ENCODE measurements around the gene EMC8.

DNA sequence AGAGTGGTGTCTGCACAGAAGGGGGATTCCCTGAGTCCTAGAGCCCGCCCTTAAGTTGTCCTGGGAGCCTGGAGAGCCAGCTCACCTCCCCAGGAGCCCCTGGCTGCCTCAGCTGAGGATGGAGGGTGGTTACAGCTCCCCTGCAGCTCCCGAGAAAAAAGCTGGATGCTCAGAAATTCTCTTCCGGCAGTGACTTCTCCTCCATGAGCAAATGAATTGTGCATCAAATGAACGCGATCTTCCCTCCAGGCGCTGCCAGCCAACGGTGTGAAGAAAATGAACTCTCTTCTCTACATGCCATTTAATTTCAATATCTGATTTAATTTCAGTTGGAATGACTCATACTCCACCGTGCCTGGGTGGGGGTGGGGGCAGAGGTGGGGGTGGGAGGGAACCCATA is 34.1 kb downstream of the EMC8 start:
- TF ChIP-seq, protein P1, sequence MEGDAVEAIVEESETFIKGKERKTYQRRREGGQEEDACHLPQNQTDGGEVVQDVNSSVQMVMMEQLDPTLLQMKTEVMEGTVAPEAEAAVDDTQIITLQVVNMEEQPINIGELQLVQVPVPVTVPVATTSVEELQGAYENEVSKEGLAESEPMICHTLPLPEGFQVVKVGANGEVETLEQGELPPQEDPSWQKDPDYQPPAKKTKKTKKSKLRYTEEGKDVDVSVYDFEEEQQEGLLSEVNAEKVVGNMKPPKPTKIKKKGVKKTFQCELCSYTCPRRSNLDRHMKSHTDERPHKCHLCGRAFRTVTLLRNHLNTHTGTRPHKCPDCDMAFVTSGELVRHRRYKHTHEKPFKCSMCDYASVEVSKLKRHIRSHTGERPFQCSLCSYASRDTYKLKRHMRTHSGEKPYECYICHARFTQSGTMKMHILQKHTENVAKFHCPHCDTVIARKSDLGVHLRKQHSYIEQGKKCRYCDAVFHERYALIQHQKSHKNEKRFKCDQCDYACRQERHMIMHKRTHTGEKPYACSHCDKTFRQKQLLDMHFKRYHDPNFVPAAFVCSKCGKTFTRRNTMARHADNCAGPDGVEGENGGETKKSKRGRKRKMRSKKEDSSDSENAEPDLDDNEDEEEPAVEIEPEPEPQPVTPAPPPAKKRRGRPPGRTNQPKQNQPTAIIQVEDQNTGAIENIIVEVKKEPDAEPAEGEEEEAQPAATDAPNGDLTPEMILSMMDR (IDR thresholded peaks at IDR 0.05 in 2 of 3, conservative IDR thresholded peaks at IDR 0.05 in 1 of 3; ENCODE audit: borderline replicate concordance in 1 of 3, insufficient read depth in 1 of 3, low read depth in 2 of 3, low read length in 2 of 3), result no peak
- no peak for TF ChIP-seq SP1 (IDR thresholded peaks at IDR 0.05; ENCODE audit: low read depth)
- no peak for TF ChIP-seq RAD21 (IDR thresholded peaks at IDR 0.05; ENCODE audit: low read depth)
- TF ChIP-seq, protein P2, sequence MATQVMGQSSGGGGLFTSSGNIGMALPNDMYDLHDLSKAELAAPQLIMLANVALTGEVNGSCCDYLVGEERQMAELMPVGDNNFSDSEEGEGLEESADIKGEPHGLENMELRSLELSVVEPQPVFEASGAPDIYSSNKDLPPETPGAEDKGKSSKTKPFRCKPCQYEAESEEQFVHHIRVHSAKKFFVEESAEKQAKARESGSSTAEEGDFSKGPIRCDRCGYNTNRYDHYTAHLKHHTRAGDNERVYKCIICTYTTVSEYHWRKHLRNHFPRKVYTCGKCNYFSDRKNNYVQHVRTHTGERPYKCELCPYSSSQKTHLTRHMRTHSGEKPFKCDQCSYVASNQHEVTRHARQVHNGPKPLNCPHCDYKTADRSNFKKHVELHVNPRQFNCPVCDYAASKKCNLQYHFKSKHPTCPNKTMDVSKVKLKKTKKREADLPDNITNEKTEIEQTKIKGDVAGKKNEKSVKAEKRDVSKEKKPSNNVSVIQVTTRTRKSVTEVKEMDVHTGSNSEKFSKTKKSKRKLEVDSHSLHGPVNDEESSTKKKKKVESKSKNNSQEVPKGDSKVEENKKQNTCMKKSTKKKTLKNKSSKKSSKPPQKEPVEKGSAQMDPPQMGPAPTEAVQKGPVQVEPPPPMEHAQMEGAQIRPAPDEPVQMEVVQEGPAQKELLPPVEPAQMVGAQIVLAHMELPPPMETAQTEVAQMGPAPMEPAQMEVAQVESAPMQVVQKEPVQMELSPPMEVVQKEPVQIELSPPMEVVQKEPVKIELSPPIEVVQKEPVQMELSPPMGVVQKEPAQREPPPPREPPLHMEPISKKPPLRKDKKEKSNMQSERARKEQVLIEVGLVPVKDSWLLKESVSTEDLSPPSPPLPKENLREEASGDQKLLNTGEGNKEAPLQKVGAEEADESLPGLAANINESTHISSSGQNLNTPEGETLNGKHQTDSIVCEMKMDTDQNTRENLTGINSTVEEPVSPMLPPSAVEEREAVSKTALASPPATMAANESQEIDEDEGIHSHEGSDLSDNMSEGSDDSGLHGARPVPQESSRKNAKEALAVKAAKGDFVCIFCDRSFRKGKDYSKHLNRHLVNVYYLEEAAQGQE (IDR thresholded peaks at IDR 0.05; ENCODE audit: low read depth), result no peak
- TF ChIP-seq EGR1 (IDR thresholded peaks at IDR 0.05; ENCODE audit: low read depth), result no peak
- TF ChIP-seq ZFX (IDR thresholded peaks at IDR 0.05), result no peak
- TF ChIP-seq POLR2AphosphoS5 (IDR thresholded peaks at IDR 0.05; ENCODE audit: low read depth, low read length), result no peak
- no peak for TF ChIP-seq SRF (IDR thresholded peaks at IDR 0.05; ENCODE audit: low read depth)
- TF ChIP-seq, protein P3, sequence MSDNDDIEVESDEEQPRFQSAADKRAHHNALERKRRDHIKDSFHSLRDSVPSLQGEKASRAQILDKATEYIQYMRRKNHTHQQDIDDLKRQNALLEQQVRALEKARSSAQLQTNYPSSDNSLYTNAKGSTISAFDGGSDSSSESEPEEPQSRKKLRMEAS (IDR thresholded peaks at IDR 0.05), result no peak
- no peak for TF ChIP-seq YY1 (IDR thresholded peaks at IDR 0.05; ENCODE audit: extremely low read depth, insufficient replicate concordance, low read depth, low read length)
- TF ChIP-seq, protein P4, sequence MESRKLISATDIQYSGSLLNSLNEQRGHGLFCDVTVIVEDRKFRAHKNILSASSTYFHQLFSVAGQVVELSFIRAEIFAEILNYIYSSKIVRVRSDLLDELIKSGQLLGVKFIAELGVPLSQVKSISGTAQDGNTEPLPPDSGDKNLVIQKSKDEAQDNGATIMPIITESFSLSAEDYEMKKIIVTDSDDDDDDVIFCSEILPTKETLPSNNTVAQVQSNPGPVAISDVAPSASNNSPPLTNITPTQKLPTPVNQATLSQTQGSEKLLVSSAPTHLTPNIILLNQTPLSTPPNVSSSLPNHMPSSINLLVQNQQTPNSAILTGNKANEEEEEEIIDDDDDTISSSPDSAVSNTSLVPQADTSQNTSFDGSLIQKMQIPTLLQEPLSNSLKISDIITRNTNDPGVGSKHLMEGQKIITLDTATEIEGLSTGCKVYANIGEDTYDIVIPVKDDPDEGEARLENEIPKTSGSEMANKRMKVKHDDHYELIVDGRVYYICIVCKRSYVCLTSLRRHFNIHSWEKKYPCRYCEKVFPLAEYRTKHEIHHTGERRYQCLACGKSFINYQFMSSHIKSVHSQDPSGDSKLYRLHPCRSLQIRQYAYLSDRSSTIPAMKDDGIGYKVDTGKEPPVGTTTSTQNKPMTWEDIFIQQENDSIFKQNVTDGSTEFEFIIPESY (IDR thresholded peaks at IDR 0.05; ENCODE audit: extremely low read depth, insufficient replicate concordance, low read length), result no peak
